Right lobe of liver (tissue), 4 donors: ENCODE data around the gene EWSR1.

Experiments
- CTCF ChIP-seq, 4 donors: fragments of 200-600 bp in 3 of 4; fragments of 450-650 bp in 1 of 4; IDR thresholded peaks; one replicate each; pipeline versions ENCODE4 v1.5.1 to v1.8.0; 2016 to 2022; ENCODE audit warnings: antibody characterized with exemption in 4 of 4, mild to moderate bottlenecking in 2 of 4
- POLR2A ChIP-seq: fragments of 450-650 bp; IDR thresholded peaks from one replicate; pipeline ENCODE4 v1.6.1; 2017; ENCODE audit warnings: antibody characterized with exemption, mild to moderate bottlenecking
- donor health status: DM: no; HTN: no; CAD: no.
- donor health status: DM: no; HTN: no; CAD: no.
- donor health status: DM: no; HTN: yes; CAD: no.

- TF ChIP-seq CTCF (IDR thresholded peaks at IDR 0.05) (no peak), POLR2A (no peak)
Observed at GRCh38 chr22:29305836-29306174, 37.7 kb downstream of the EWSR1 start.
